ENCODE measurements around the gene C19orf67. TPM values are rescaled to one million over a fixed set of nuclear protein-coding genes. Genes with fewer than 3 reads are reported as not detected.
"Not testable (repeated sequence)": the region's sequence is repeated elsewhere in the genome, so short reads cannot be mapped to it uniquely, and the experiment has no call there.

C19orf67 gene
- total and polyA plus RNA-seq, 5 experiments from 2014 or later = 0.85 TPM; not detected in 4

- Mint-ChIP-seq H3K27me3 (peaks cover 3 to 14% (median 8%) of the 10 kb centered on the region in 5 donors), H3K9me3 (peaks cover 0 to 2% (median 0%) of the 10 kb centered on the region in 9 donors), H3K4me3 (peak overlapping the region in 1 of 10 donors; percentile 55), H3K4me1 (peaks cover 5 to 21% (median 15%) of the 10 kb centered on the region in 4 donors), H3K36me3 (peaks cover 0 to 55% (median 22%) of the 10 kb centered on the region in 3 donors), H3K27ac (peak overlapping the region in 5 of 10 donors; percentile 40 to 75 (median 44))
- POLR2A ChIA-PET = interaction anchor here (1.2 to 2.0 kb wide), 4 partner anchors 11 to 182 kb away, joined by 3 to 5 read pairs (median 3); partner anchors contain the start of genes IL27RA and RFX1
- DNase-seq (no peak), ATAC-seq (no peak)
Observed at GRCh38 chr19:14053500-14053899, 32.1 kb downstream of the C19orf67 start.

GRCh38 chr19:14053032-14053431 is 32.6 kb downstream of the C19orf67 start:
- H3K27ac Mint-ChIP-seq = peak overlapping the region in 3 of 10 donors; percentile 37 to 85 (median 47)
- peak overlapping the region in 1 of 10 donors; percentile 55 for H3K4me3 Mint-ChIP-seq
- POLR2A ChIA-PET = interaction anchor here (1.2 to 2.0 kb wide), 4 partner anchors 11 to 182 kb away, joined by 3 to 5 read pairs (median 3); partner anchors contain the start of genes IL27RA and RFX1
- no peak for ATAC-seq
- peaks cover 4 to 18% (median 12%) of the 10 kb centered on the region in 4 donors for H3K4me1 Mint-ChIP-seq
- no peak for DNase-seq
- peaks cover 0 to 9% (median 3%) of the 10 kb centered on the region in 5 donors for H3K27me3 Mint-ChIP-seq
- peaks cover 0 to 2% (median 0%) of the 10 kb centered on the region in 9 donors for H3K9me3 Mint-ChIP-seq
- H3K36me3 Mint-ChIP-seq = peaks cover 0 to 59% (median 25%) of the 10 kb centered on the region in 3 donors

GRCh38 chr19:14052470-14052869 is 33.1 kb downstream of the C19orf67 start:
- POLR2A ChIA-PET = interaction anchor here (0.7 to 2.0 kb wide), 5 partner anchors 10 to 181 kb away, joined by 3 to 5 read pairs (median 3); partner anchors contain the start of genes IL27RA and RFX1
- Mint-ChIP-seq H3K27me3 (peaks cover 0 to 4% (median 0%) of the 10 kb centered on the region in 5 donors), H3K4me3 (no peak overlapping the region), H3K27ac (peak overlapping the region in 3 of 10 donors; percentile 43 to 88 (median 65)), H3K36me3 (peaks cover 0 to 64% (median 25%) of the 10 kb centered on the region in 3 donors), H3K9me3 (peaks cover 0 to 2% (median 0%) of the 10 kb centered on the region in 9 donors), H3K4me1 (peaks cover 4 to 14% (median 8%) of the 10 kb centered on the region in 4 donors)
- ATAC-seq = no peak
- no peak for DNase-seq

- peaks cover 0 to 2% (median 0%) of the 10 kb centered on the region in 9 donors for H3K9me3 Mint-ChIP-seq
- DNase-seq = no peak
- peaks cover 0 to 68% (median 25%) of the 10 kb centered on the region in 3 donors for H3K36me3 Mint-ChIP-seq
- peak overlapping the region in 2 of 10 donors; percentile 65 to 88 for H3K27ac Mint-ChIP-seq
- no peak overlapping the region for H3K4me3 Mint-ChIP-seq
- peaks cover 3 to 12% (median 8%) of the 10 kb centered on the region in 4 donors for H3K4me1 Mint-ChIP-seq
- POLR2A ChIA-PET = interaction anchor here (0.7 to 2.0 kb wide), 2 partner anchors 19 to 20 kb away, joined by 3 to 5 read pairs; partner anchors contain the start of gene IL27RA
- peaks cover 0 to 3% (median 0%) of the 10 kb centered on the region in 5 donors for H3K27me3 Mint-ChIP-seq
- ATAC-seq = no peak
Observed at GRCh38 chr19:14051980-14052379, 33.6 kb downstream of the C19orf67 start.

- Mint-ChIP-seq H3K4me1 (peaks cover 1 to 19% (median 9%) of the 10 kb centered on the region in 4 donors), H3K36me3 (peaks cover 0 to 77% (median 27%) of the 10 kb centered on the region in 3 donors)
- H3K27ac Mint-ChIP-seq, H3K27me3 Mint-ChIP-seq, DNase-seq, ATAC-seq, POLR2A ChIA-PET, H3K9me3 Mint-ChIP-seq, H3K4me3 Mint-ChIP-seq: not testable (repeated sequence)
Observed at GRCh38 chr19:14050961-14051360, 34.6 kb downstream of the C19orf67 start.

GRCh38 chr19:14050512-14050911 is 35.1 kb downstream of the C19orf67 start:
- Mint-ChIP-seq H3K4me1 (peaks cover 3 to 19% (median 10%) of the 10 kb centered on the region in 4 donors), H3K4me3 (no peak overlapping the region), H3K9me3 (peaks cover 0 to 2% (median 0%) of the 10 kb centered on the region in 9 donors), H3K27ac (peak overlapping the region in 4 of 10 donors; percentile 19 to 71 (median 51)), H3K36me3 (peaks cover 0 to 82% (median 27%) of the 10 kb centered on the region in 3 donors), H3K27me3 (no peaks in the 10 kb centered on the region)
- POLR2A ChIA-PET = interaction anchor here (0.6 to 0.7 kb wide), 2 partner anchors 276 to 301 kb away, joined by 4 to 5 read pairs; partner anchors contain the start of gene C19orf53
- DNase-seq (no peak), ATAC-seq (no peak)

GRCh38 chr19:14048443-14049153 is 37.0 kb downstream of the C19orf67 start:
- Mint-ChIP-seq H3K27me3 (no peaks in the 10 kb centered on the region), H3K9me3 (peaks cover 0 to 2% (median 0%) of the 10 kb centered on the region in 9 donors), H3K4me1 (peaks cover 1 to 12% (median 7%) of the 10 kb centered on the region in 4 donors), H3K4me3 (no peak overlapping the region), H3K27ac (peak overlapping the region in 8 of 10 donors; percentile 13 to 82 (median 72)), H3K36me3 (peaks cover 0 to 88% (median 27%) of the 10 kb centered on the region in 3 donors)
- peak; percentile 72 to 89 for ATAC-seq
- DNase-seq = peak; percentile 54 to 81 (median 70)
- POLR2A ChIA-PET = interaction anchor here (0.7 to 1.7 kb wide), 7 partner anchors 17 to 259 kb away, joined by 3 to 5 read pairs (median 4); partner anchors contain the start of genes DCAF15, IL27RA and RFX1

GRCh38 chr19:14047866-14048265 is 37.7 kb downstream of the C19orf67 start:
- H3K27me3 Mint-ChIP-seq, ATAC-seq, H3K27ac Mint-ChIP-seq, H3K4me3 Mint-ChIP-seq, DNase-seq, H3K9me3 Mint-ChIP-seq: not testable (repeated sequence)
- H3K36me3 Mint-ChIP-seq = peaks cover 0 to 87% (median 25%) of the 10 kb centered on the region in 3 donors
- POLR2A ChIA-PET = interaction anchor here (0.7 to 1.7 kb wide), 6 partner anchors 16 to 167 kb away, joined by 3 to 5 read pairs (median 4); partner anchors contain the start of genes DCAF15, IL27RA and RFX1
- peaks cover 3 to 13% (median 9%) of the 10 kb centered on the region in 4 donors for H3K4me1 Mint-ChIP-seq

GRCh38 chr19:14042659-14043608 is 42.6 kb downstream of the C19orf67 start:
- H3K9me3 Mint-ChIP-seq, H3K27me3 Mint-ChIP-seq: not testable (repeated sequence)
- DNase-seq = peak in 7 of 10 donors; percentile 24 to 48 (median 37)
- peak; percentile 54 to 70 for ATAC-seq
- Mint-ChIP-seq H3K27ac (peak overlapping the region; percentile 72 to 95 (median 87)), H3K4me1 (peaks cover 2 to 25% (median 14%) of the 10 kb centered on the region in 4 donors), H3K36me3 (peaks cover 0 to 88% (median 6%) of the 10 kb centered on the region in 3 donors), H3K4me3 (peak overlapping the region in 1 of 10 donors; percentile 48)
- POLR2A ChIA-PET = interaction anchor here (0.7 to 1.5 kb wide), 4 partner anchors 11 to 164 kb away, joined by 3 to 7 read pairs (median 4); partner anchors contain the start of gene IL27RA

- POLR2A ChIA-PET = interaction anchor here (0.7 kb wide), 1 partner anchor 10 kb away, joined by 4 read pairs; no protein-coding TSS in a partner anchor
- ATAC-seq = no peak
Observed at GRCh38 chr19:14039181-14039580, 46.4 kb downstream of the C19orf67 start.

GRCh38 chr19:14035706-14036105 is 49.9 kb downstream of the C19orf67 start:
- Mint-ChIP-seq H3K9me3 (no peaks in the 10 kb centered on the region), H3K27me3 (no peaks in the 10 kb centered on the region), H3K27ac (peak overlapping the region in 5 of 10 donors; percentile 27 to 80 (median 52)), H3K4me1 (peaks cover 12 to 46% (median 35%) of the 10 kb centered on the region in 4 donors), H3K36me3 (peaks cover 2 to 67% (median 3%) of the 10 kb centered on the region in 3 donors), H3K4me3 (no peak overlapping the region)
- POLR2A ChIA-PET = interaction anchor here (0.7 kb wide), 3 partner anchors 46 to 131 kb away, joined by 3 to 6 read pairs (median 5); no protein-coding TSS in a partner anchor
- DNase-seq = no peak
- ATAC-seq = no peak

More at GRCh38 chr19:14039181-14039580, 46.4 kb downstream of the C19orf67 start:
- no peak overlapping the region for H3K4me3 Mint-ChIP-seq
- no peaks in the 10 kb centered on the region for H3K9me3 Mint-ChIP-seq
- peaks cover 0 to 85% (median 6%) of the 10 kb centered on the region in 3 donors for H3K36me3 Mint-ChIP-seq
- H3K27me3 Mint-ChIP-seq = no peaks in the 10 kb centered on the region
- no peak for DNase-seq
- H3K27ac Mint-ChIP-seq = peak overlapping the region in 5 of 10 donors; percentile 29 to 78 (median 58)
- H3K4me1 Mint-ChIP-seq = peaks cover 3 to 38% (median 19%) of the 10 kb centered on the region in 4 donors

Data from naive thymus-derived CD8-positive, alpha-beta T cell (primary cell).